Stimulated activated CD4-positive, alpha-beta T cell treated with anti-CD3 and anti-CD28 coated beads, Interleukin-1b, Interleukin-23, amount 100 ng/mL, for 24 hours (primary cell): ENCODE data around the gene MACROD1.

Experiments
- DNase-seq, 4 experiments: peaks; one replicate each; pipeline ENCODE4 v3.0.0-alpha.2; 2020; ENCODE audit warnings: low read depth in 4 of 4, low spot score in 1 of 4

The MACROD1 gene

DNA sequence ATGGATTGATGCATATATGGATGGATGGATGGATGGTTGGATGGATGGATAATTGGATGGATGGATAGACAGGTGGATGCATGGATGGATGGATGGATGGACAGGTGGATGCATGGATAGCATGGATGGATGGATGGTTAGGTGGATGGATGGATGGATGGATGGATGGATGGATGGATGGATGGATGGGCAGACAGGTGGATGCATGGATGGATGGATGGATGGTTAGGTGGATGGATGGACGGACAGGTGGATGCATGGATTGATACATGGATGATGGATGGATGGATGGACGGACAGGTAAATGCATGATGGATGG is 52.5 kb downstream of the MACROD1 start:
- no peak for DNase-seq

DNA sequence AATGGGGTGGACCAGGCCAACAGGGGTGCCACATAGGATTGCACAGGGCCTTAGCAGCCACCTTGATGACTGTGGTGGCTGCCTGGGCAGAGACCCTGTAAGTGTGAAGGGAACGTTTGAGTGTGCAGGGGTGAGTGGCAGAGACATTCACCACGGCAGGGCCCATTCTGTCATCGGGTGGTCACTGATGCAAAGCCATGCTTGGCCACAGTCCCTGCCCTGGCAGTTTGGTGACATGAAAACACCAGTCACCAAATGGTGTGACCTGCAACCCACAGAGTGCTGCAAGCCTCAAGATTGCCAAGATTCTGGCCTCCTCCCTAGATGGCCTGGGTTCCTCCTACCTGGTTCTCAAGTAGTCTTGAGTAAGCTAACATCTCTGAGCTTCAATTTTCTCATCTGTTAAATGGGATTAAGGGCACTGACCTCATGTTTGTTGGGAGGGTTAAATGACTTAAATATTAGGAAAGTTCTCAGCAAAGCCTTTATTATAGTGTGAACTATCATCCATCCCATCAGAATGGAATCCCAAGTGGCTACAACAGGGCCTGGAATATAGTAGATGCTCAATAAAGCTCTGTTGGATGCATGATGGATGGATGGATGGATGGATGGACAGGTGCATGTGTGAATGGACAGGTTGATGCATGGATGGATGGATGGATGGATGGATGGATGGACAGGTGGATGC is 53.0 kb downstream of the MACROD1 start:
- no peak for DNase-seq

DNA sequence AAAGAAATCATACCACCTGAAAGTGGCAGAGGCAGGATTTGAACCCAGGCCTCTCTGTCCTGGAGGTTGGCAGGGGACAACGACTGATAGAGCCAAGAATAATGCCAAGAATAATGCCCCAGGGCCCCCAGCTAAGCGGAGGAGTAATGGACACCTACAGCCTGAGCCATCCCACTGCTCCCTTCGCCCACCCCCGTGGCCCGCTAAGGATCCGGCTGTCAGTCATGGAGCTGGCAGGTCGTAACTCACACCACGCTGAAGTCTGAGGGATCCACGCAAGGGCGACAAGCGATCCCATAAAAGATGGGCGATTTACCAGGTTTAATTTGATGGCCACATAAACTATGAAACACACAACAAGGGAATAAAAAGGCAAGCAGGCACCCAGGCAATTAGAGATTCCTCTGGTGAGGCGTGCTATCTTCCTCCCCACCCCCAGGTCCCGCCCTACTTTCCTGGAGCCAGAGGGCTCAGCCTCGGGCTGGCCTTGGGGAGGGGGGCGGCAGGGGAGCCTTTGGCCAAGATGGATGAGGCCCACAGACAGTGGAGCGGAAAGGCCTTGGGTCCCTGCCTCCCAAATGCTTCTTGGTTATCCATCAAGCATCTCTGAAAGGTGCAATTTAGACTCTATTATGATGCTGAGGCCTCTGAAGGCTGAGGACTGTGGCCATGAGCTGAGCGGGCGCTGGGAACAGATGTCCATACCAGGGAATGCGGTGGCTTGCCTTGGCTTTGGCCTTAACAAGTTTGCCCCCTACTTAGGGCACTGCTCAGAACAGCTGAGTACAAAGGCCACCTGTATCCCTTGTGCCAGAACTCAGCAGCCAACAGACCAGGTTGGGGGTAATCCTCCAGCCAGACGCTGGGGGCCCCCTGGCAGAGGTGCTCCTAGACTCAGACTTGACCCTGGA is 55.2 kb downstream of the MACROD1 start:
- no peak for DNase-seq

DNA sequence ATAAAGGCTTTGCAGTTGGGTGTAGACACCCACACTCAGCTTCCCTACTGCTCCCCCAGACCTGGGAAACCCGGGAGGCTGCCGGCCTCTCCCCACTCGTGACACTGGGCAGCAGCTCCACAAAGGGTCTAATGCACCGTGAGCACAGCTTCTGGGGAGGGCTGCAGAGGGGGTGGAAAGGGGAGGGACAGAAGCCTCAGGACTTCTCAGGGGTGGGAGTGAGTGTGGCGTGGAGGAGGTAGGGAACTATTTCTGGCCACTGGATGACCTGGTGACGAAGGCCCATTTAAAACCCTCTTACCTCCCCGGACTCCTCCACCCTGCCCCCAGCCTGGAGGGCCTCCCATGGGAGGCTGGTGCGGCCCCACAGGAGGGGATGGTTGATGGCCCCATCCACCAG is 56.6 kb downstream of the MACROD1 start:
- DNase-seq, result no peak

DNA sequence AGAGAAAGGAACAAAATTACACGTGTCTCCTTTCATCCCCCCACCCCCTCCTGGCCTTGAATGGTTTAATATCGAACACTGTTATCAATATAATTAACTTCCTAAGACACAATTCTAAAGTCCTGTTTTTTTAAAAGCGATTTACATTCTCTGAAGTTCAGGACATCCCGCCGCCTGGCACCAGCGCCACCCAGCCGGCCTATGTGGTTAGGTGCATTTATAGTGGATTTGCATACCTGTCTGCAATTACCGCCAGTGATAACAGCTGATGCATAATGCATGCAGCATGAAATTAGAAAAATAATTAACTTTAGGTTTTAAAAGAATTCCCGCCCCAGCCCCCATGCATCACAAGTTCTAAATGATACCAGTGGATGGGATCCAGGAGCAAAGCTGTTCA is 58.6 kb downstream of the MACROD1 start:
- DNase-seq, result no peak

DNA sequence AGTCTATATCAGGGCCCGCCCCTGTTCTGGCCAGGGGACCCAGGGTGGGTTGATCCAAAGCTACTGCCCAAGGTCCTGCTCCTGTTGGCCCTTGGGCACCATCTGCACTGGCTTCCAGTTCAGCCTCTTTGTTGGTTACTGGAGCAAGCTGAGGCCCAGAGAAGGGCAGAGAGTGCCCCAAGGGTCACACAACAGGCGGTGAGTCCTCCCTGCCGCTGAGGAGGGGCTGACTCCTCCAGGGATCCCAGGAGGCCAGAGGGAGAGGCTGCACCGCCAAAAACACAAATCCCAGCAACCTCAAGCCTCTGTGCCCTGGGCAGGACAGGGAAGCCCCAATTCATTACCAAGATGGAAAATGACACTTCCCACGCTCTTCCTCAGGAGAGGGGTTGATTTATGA is 61.3 kb downstream of the MACROD1 start:
- no peak for DNase-seq

DNA sequence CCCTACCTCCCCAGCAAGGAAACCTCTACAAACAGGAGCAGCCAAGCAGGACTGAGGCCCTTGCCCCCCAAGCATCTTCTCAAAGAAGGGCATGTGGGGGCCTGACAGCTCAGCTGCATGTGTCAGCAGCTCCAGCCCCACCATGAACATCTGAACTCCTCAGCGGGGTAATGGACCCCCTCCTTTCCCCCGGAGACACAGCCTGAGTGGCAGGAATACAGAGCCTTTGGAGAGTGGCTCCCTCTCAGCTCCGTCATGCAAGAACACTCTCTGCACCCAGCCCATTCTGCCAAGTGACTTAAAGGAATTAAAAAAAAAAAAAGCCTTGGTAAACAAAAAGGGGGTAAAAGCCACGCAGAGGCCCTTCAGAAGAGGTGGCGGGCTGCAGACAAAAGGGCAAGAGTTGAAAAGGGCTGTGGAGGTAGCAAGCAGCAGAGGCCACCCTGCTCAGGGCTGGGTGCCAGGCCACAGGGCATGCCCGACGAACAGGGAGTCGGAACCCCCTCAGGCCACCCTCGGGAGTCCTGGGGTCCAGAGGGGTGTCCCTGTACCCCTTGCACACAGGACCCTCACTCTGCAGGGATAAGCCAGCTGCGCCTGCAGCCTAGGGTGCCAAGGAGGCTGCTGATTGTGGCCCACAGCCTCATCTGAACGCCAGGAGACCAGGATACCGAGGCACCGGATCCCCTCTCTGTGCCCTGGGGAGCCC is 62.5 kb downstream of the MACROD1 start:
- DNase-seq, result no peak

DNA sequence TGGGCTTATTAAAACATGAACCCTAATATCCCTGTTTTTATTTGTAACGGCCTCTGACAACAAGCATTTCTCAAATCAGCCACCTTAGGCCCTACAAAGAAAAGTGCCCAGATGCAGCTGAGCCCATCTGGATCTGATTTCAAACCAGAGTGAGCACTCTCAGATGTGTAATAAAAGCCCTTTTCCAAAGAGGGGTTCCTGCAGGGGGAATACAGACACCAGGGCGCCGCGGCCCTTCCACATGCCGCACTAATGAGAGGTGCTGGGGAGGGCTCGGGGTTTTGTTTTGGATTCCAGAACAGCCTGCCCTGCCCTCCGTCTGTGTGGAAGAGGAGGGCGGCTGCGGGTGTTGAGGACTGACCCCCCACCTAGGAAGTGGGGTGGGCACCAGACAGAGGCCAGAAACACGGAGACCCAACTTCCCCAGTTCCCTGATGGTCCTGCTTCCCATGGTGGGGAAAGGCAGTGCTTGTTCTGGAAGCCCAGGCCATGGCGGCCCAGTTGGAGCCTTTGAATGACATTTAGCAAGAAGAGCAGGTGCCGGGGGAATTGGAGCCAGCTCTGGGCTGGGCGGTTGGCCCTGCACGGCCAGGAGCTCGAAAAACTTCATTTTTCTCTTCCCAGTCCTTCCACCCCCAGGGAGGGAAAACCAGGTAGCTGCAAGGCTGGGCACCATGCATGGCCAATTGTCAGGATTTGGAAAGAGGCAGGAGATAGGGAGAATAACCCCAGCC is 63.7 kb downstream of the MACROD1 start:
- no peak for DNase-seq

DNA sequence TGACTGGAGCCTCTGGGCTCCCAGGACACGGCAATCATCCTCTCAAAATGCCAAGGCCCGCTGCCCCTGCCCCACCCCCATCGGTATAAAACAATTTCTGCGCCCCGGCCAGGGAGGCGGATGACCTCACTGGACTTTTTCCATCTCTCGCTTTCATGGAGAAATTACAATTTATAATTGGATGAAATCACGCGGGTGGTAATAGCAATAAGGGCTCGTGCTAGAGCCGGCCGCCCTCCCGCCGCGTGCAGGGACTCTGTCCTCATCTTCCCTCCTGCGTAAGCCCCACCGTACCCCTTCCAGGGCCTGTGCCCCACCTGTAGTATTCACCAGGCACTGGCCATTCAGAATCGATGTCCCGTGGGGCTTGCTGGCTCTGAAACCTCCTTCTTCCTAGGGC is 64.5 kb downstream of the MACROD1 start:
- DNase-seq, result no peak

DNA sequence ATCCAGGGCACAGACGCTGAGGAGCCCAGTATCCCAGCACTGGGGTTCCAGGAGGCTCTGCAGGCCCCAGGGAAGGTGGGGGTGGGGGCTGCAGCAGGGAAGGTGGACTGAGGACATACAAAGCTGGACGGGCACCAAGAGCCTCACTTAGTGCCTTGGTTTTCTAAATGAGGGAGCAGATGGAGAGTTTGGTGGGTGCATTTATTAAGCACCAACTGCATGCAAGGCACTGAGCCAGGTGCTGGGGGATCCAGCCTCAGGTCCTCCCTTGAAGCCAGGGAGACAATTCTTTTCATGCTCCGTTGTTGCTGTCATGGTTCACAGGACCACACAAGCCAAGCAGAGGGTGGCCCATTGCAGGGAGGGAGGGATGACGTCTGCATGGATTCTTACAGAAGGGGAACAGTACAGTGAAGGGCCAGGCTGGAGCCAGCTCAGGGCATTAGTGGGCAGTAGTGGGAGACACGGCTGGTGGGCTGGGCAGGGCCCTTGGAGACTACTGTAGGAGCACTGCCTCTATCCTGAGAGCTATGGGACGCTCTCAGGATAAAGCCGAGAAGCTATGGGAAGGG is 65.0 kb downstream of the MACROD1 start:
- DNase-seq, result no peak

DNA sequence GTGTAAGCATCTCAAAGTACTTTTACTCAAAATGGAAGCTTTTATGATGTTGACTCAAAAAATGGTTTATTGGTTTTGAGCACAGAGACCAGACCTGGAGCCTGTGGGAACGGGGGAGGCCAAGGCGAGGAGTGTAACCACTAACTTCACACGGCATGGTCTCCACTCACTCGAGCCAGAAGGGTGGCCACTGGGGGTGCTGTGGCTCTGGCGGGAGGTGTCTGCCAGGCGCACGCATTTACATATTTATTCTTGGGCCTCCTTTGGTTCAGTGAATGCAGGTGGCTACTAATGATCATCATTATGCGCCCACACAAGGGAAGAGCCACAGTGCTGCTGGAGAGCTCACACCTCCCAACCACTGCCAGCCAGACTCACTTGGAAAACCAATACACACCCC is 65.6 kb downstream of the MACROD1 start:
- DNase-seq, result no peak

DNA sequence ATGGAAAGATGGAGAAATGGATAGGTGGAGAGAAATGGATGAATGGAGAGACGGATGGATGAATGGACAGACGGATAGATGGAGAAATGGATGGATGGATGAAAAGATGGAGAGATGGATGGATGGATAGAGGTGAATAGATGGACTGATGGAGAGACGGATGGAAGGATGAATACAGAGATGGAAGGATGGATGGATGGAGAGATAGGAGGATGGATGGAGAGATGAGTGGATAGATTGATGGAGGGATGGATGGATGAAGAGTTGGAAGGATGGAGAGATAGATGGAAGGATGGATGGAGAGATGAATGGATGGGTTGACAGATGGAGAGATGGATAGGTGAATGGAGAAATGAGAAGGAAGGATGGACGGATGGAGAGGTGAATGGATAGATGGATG is 66.5 kb downstream of the MACROD1 start:
- no peak for DNase-seq

DNA sequence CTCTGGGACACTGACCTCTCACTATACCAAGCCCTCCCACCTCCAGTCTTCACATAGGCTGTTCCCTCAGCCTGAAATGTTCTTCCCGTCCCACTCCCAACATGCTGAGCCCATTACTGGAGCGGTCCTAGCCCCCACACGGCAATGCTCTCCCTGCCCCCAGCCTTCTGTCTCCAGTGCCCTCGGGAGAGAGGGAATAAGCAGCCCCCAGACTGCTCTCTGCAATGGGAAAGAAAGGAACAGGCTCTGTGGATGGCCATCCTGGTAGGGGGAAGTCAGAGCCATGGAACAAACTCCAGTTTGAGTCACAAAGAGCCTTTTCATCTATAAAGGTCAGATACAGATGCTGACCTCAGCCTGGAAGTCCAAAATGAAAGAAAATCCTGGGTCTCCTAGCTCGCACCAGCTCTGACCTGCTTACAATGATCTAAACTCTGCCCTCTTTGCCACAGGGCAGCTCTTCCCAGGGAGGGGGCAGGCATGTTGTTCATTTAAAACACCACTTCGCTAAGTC is 67.5 kb downstream of the MACROD1 start:
- no peak for DNase-seq

DNA sequence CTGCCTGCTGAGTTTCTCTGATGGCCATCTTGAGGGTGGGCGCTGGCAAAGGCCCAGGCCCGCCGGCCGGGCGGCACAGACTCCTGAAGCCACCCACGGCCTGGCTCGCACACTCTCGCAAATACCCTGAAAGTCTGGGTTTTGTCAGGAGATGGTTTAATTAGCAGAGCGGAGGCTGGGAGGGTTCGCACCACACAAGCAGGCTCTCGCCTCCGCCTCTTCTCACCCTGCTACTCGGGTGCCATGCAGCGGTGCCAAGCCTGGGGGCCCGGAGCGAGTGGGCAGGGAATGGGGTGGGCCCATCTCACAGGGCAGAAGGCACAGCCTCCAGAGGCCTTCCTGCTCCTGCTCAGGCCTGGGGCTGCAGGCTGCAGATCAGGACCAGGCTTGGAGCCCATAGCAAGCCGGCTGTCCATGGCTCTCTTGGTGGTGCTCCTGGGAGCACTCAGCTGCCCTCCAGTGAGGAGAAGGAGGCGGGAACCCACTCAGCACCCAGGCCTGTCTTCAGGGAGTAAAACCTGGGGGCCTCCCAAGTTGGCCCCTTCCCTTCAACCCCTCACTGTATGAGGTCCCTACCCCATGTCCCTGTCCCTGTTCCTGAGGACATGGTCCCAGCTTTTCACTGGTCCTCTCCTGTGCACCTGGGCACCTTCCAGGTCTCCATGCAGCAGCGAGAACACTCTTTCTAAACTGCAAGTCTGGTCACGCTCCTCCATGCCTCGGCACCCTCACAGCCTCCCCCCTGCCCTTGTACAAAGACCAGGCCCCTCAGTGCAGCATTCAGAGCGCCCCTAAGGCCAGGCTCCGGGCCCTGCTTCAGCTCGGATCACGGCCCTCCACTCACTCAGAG is 68.2 kb downstream of the MACROD1 start:
- DNase-seq, result no peak

DNA sequence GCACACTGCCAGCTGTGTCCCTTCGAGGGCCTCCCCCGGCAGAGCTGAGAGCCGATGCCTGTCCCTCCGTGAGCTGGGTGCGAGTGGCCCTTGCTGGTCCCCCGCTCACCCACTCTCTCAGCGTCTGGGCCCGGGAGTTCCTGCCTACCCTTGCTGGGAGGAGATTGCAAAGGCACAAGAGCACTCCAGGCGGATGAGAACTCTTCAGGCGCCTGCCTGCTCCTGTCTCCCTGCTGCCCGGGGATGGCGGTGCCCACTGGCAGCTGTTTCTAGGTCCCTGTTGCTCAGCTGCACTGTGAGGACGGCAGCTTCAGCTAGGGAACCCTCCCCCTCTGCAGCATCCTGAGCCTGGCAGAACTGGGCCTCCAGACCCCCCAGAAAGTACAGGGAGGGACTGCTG is 69.1 kb downstream of the MACROD1 start:
- no peak for DNase-seq

DNA sequence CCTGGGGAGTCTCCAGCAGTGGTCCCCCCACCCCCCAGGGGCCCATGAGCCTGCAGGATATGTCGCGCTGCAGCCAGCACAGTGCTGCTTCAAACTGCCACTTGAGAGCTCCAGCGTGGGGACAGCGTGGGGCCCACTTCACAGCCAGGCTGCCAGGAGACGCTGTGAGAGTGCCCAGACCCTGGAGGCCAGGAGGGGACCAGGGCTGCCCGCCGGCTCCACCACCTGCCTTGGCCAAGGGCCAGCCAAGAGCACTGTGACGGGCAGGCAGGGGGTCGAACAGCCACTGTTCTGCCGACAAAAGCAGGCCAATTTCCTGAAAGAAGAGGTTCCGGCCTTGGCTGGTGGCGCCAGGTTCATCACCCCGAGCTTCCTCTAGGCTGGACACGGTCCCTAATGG is 70.0 kb downstream of the MACROD1 start:
- DNase-seq, result no peak

DNA sequence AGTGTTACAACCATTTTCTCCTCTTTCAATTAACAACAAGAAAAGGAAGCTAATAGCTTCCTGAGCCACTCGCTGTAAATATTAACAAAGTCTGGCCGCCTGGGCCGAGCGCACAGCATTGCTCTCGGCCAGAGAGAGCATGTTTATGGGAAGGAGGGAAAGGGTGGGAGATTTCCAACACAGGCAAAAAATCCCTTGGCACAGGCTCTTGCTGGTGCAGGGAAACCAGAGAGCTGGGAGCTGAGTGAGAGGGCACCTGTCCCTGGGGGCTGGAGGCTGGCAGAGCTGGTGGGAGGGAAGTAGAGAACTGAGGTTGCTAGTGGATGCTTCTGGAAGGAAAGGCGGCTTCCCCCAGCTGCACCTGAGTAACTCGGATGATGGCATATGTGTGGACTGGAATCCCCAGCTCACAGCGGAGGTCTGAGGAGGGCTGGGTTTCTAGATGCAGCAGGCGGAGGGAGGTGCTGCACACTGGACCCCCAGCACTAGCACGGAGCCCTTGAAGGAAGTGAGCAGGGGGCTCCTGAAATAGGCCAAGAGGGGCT is 70.6 kb downstream of the MACROD1 start:
- no peak for DNase-seq

DNA sequence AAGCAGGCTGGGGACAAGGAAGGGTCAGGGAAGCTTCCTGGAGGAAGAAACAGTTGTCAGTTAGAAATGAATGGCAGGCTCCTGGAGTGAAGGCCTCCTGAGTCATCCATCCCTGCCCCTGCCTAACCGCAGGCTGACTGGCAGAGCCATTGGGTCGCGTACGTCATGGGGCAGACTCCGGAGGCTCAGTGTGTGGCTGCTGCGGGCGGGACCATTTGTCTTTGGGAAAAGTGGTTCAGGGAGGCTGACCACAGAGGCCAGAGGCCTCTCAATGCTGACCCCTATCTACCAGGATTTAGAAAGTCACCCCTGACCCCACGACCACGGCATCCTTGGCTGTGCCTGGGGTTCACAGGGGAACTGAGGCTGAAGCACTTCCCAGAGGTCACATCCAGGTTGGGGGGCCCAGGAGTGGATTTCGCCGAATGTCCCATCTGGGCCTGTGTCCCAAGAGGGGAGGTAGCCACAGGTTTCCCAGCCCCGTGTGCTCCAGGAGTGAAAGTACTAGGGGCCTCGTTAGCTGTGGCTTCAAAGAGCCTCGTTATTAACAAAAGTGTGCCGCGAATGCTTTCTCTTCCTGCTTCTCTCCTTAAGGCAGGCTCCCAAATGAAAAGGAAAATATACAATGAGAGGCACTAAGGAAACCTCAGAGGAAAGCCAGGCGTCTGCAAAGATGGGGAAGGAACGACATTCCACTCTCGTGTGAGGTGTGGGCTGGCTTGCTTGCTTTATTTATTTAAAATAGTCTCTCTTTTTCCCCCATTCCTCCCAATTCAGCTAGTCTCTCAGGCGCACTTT is 71.3 kb downstream of the MACROD1 start:
- no peak for DNase-seq
